T-cell (primary cell): ENCODE data around the gene AKAP6. TPM values are rescaled to one million over a fixed set of nuclear protein-coding genes. Genes with fewer than 3 reads are reported as not detected.
"Not testable (repeated sequence)": the region's sequence is repeated elsewhere in the genome, so short reads cannot be mapped to it uniquely, and the experiment has no call there.

Source experiments
- ATAC-seq, 4 experiments: fragments of 200-7000 bp in 3 of 4; fragments of 150-1000 bp in 1 of 4; cut with Tn5 transposase; replicated peaks in 1 of 4; 1 replicate in 3 of 4; 2 replicates in 1 of 4; pipeline ENCODE4 v1.10.0; 2021; ENCODE audit warnings: moderate library complexity in 3 of 4, mild to moderate bottlenecking in 2 of 4, moderate number of reproducible peaks in 1 of 4
- CTCF ChIA-PET, 2 donors: fragments of 300-600 bp; sonication (Branson Sonifier 250); formaldehyde crosslinking; loops; one replicate each; lab custom pipeline; 2022; ENCODE audit warnings: antibody characterized with exemption in 2 of 2; lab: Charles Lee
- POLR2A ChIA-PET, 2 donors: fragments of 300-600 bp; sonication (Branson Sonifier 250); formaldehyde crosslinking; loops; one replicate each; lab custom pipeline; 2022; ENCODE audit warnings: antibody characterized with exemption in 2 of 2; lab: Charles Lee
- DNase-seq, 35 experiments: peaks; one replicate each; pipeline versions ENCODE4 v3.0.0 to v3.0.0-alpha.2; 2013 to 2023
- H3K27ac ChIP-seq: one replicate; pipeline ENCODE4 v1.5.1; 2013; ENCODE audit warnings: low read length
- H3K27me3 ChIP-seq, 2 experiments: replicated peaks in 1 of 2; 1 replicate in 1 of 2; 2 replicates in 1 of 2; pipeline versions ENCODE4 v1.6.1 to v1.7.0; 2013; ENCODE audit warnings: low read length in 1 of 2, mixed read lengths in 1 of 2; ENCODE audit not compliant: control insufficient read depth in 2 of 2, insufficient read depth in 2 of 2; ENCODE audit errors: extremely low read depth in 1 of 2
- H3K36me3 ChIP-seq, 2 donors: 1 replicate in 1 of 2; 2 replicates in 1 of 2; pipeline versions ENCODE4 v1.6.1 to v1.7.0; 2013; ENCODE audit warnings: low read length in 1 of 2; ENCODE audit not compliant: control insufficient read depth in 2 of 2, insufficient read depth in 1 of 2; ENCODE audit errors: extremely low read depth in 1 of 2
- H3K4me1 ChIP-seq, 2 experiments: 1 replicate in 1 of 2; 2 replicates in 1 of 2; pipeline versions ENCODE4 v1.6.1 to v1.7.0; 2013; ENCODE audit warnings: low read length in 2 of 2, mixed read lengths in 1 of 2; ENCODE audit not compliant: insufficient read depth in 2 of 2, control insufficient read depth in 1 of 2; ENCODE audit errors: extremely low read depth in 1 of 2
- H3K4me3 ChIP-seq, 2 donors: 1 replicate in 1 of 2; 2 replicates in 1 of 2; pipeline versions ENCODE4 v1.5.1 to v1.7.0; 2013; ENCODE audit warnings: mild to moderate bottlenecking in 2 of 2, low read length in 1 of 2, moderate library complexity in 1 of 2; ENCODE audit not compliant: control insufficient read depth in 1 of 2; ENCODE audit errors: extremely low read depth in 1 of 2
- H3K9me3 ChIP-seq: 2 replicates; pipeline ENCODE4 v1.7.0; 2013
- H3K27ac Mint-ChIP-seq, 2 donors: one replicate each; pipeline ENCODE4 v1.8.0; 2020 to 2021; ENCODE audit warnings: mild to moderate bottlenecking in 2 of 2, mixed read lengths in 2 of 2
- H3K27me3 Mint-ChIP-seq, 2 donors: one replicate each; pipeline ENCODE4 v1.8.0; 2021 to 2022; ENCODE audit warnings: mixed read lengths in 2 of 2
- H3K36me3 Mint-ChIP-seq: one replicate; pipeline ENCODE4 v1.8.0; 2021; ENCODE audit warnings: mixed read lengths
- H3K4me1 Mint-ChIP-seq, 3 donors: one replicate each; pipeline ENCODE4 v1.8.0; 2020 to 2022; ENCODE audit warnings: mixed read lengths in 3 of 3, mild to moderate bottlenecking in 1 of 3
- H3K4me3 Mint-ChIP-seq, 3 donors: one replicate each; pipeline ENCODE4 v1.8.0; 2020 to 2022; ENCODE audit warnings: mild to moderate bottlenecking in 3 of 3, mixed read lengths in 3 of 3, moderate library complexity in 3 of 3
- H3K9me3 Mint-ChIP-seq, 3 donors: one replicate each; pipeline ENCODE4 v1.8.0; 2020 to 2022; ENCODE audit warnings: mixed read lengths in 3 of 3
- WGBS: methylation state at CpG from one replicate; pipeline ENCODE4 v1.1.5; 2013; ENCODE audit warnings: missing lambda C conversion rate; ENCODE audit not compliant: insufficient coverage; 5-methylcytosine and 5-hydroxymethylcytosine counted together
- total RNA-seq, 35 experiments: library from RNA in 6 of 35; stranded (reverse) in 6 of 35; fragments of 120-200 nt in 1 of 35; gene quantifications; one replicate each; pipeline versions ENCODE4 v1.2.1 to v1.2.4 and lab custom pipeline; 2013 to 2026

The AKAP6 gene
- total RNA-seq, 5 donors from 2014 or later (not counting 1 experiment from before 2014, with no cell fraction given), result 1.7 to 6.6 (median 2.6) TPM

DNA sequence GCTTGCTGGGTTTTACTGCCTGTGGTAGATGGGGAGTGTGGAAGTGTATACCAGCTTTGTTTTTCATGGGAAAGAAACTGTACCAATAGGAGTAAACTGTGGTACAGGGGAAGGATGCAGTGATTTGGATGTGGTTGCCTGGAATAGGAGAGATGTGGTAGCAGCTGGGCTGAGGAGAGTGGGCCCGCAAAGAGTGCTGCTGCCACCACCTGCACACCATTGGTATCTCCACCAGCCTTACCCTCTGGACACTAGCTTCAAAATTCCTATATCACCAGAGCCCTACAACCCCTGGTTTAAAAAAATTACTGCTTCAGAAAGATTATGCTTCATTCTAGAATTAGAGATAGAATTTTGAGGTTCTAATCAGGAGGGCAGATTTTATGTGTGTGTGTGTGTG, 53.6 kb downstream of the AKAP6 start:
- Mint-ChIP-seq H3K27me3 (no peaks in the 10 kb centered on the region), H3K36me3 (no peaks in the 10 kb centered on the region), H3K4me1 (peaks cover 2 to 7% (median 2%) of the 10 kb centered on the region in 3 donors), H3K4me3 (no peak overlapping the region), H3K9me3 (no peaks in the 10 kb centered on the region), H3K27ac (no peak overlapping the region)
- no peak overlapping the region for H3K4me3 ChIP-seq
- DNase-seq (no peak), ATAC-seq (no peak)
- H3K9me3 ChIP-seq, result no peaks in the 10 kb centered on the region
- POLR2A ChIA-PET, result no interaction called here
- no peaks in the 10 kb centered on the region for H3K36me3 ChIP-seq
- H3K27ac ChIP-seq, result no peak overlapping the region
- no CpG with 5 or more reads among the region's 1 CpG for WGBS
- peaks cover 0 to 2% of the 10 kb centered on the region in 2 experiments for H3K4me1 ChIP-seq
- CTCF ChIA-PET, result interaction anchor here in 1 of 2 donors (0.7 kb wide), 1 partner anchor 1921 kb away, joined by 7 read pairs; no protein-coding TSS in a partner anchor
- no peaks in the 10 kb centered on the region for H3K27me3 ChIP-seq

DNA sequence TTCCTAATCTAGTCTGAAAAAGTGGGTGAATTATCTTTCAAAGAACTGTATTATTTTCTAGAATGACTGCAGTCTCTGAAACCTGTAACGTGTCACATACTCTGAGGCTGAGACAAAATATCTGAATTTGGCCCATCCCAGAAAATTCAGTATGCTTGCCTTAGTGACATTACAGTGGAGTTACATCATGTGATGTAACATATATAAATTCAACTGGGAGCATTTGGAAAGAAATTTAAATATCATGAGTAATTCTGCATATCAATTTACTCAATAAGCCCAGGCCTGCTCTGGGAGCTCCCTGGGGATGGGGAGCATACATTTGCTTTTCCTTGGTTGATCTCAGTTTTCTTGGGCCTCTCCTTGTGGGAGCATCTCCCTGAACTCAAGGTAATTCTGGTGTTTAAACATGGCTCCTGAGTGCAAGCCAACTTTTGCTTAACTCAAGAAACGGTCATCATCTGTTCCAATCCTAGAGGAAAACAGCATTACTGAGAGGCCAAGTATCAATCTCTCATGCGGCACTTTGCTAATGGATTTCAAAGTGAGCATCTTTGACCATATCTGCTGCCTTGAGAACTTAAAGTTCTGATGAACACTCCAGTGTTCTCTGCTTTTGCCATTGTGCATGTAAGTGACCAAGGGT, 54.4 kb downstream of the AKAP6 start:
- H3K4me3 ChIP-seq, result no peak overlapping the region
- 88% methylated on average over 2 of the region's 3 CpGs for WGBS

DNA sequence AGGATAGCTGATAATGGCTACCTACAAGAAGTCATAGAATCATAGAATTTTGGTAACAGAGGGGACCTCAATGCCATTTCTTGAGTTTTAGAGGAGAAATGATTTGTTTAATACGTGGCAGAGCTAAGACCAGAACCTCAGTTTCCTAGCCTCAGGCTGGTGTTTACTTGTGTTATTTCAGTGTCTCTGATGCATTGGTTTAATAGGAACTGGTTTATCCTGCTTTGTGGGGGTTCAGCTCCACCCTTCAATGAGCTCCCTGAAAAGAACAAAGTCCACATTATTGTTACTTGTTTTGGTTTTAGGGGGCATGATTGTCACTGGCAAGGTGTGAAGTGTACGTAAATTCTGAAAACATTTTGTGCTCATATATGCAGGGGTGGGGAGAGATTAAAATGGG, 55.4 kb downstream of the AKAP6 start:
- ChIA-PET CTCF (interaction anchor here in 1 of 2 donors (0.6 kb wide), 1 partner anchor 200 kb away, joined by 3 read pairs; no protein-coding TSS in a partner anchor), POLR2A (no interaction called here)
- Histone ChIP-seq H3K4me1 (no peaks in the 10 kb centered on the region), H3K36me3 (no peaks in the 10 kb centered on the region), H3K27me3 (no peaks in the 10 kb centered on the region), H3K4me3 (no peak overlapping the region), H3K9me3 (no peaks in the 10 kb centered on the region), H3K27ac (no peak overlapping the region)
- Mint-ChIP-seq H3K36me3 (no peaks in the 10 kb centered on the region), H3K27ac (no peak overlapping the region), H3K4me1 (peaks cover under 1 to 2% (median under 1%) of the 10 kb centered on the region in 3 donors), H3K4me3 (no peak overlapping the region), H3K9me3 (peaks cover 0 to 9% (median 0%) of the 10 kb centered on the region in 3 donors), H3K27me3 (no peaks in the 10 kb centered on the region)
- ATAC-seq, result no peak
- no peak for DNase-seq
- 75% methylated on average over 2 of the region's 2 CpGs for WGBS

More for the DNA sequence above, 54.4 kb downstream of the AKAP6 start:
- ATAC-seq (no peak), DNase-seq (no peak)
- H3K27ac ChIP-seq, result no peak overlapping the region
- Mint-ChIP-seq H3K4me1 (peaks cover 2 to 7% (median 2%) of the 10 kb centered on the region in 3 donors), H3K27ac (no peak overlapping the region), H3K4me3 (no peak overlapping the region), H3K36me3 (no peaks in the 10 kb centered on the region), H3K9me3 (peaks cover 0 to 3% (median 0%) of the 10 kb centered on the region in 3 donors), H3K27me3 (no peaks in the 10 kb centered on the region)
- no peaks in the 10 kb centered on the region for H3K9me3 ChIP-seq
- no peaks in the 10 kb centered on the region for H3K36me3 ChIP-seq
- H3K27me3 ChIP-seq, result no peaks in the 10 kb centered on the region
- ChIA-PET POLR2A (no interaction called here), CTCF (no interaction called here)
- H3K4me1 ChIP-seq, result peaks cover 0 to 2% of the 10 kb centered on the region in 2 experiments

DNA sequence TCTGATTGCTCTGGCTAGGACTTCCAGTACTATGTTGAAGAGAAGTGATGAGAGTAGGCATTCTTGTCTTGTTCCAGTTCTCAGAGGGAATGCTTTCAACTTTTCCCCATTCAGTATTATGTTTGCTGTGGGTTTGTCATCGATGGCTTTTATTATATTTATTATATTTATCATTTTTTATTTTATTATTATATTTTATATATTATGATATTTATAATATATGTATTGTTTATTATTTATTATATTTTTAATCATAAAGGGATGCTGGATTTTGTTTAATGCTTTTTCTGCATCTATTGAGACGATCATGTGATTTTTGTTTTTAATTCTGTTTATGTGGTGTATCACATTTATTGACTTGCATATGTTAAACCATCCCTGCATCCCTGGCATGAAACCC, 58.2 kb downstream of the AKAP6 start:
- H3K9me3 ChIP-seq, ATAC-seq, H3K4me1 ChIP-seq, H3K36me3 Mint-ChIP-seq, H3K4me3 ChIP-seq, H3K27ac Mint-ChIP-seq, H3K4me3 Mint-ChIP-seq, CTCF ChIA-PET, H3K4me1 Mint-ChIP-seq, H3K27me3 ChIP-seq, H3K27me3 Mint-ChIP-seq, H3K36me3 ChIP-seq, POLR2A ChIA-PET, DNase-seq, H3K27ac ChIP-seq: not testable (repeated sequence)
- WGBS, result no CpG with 5 or more reads among the region's 2 CpGs
- H3K9me3 Mint-ChIP-seq, result peaks cover 0 to 17% (median 6%) of the 10 kb centered on the region in 3 donors

DNA sequence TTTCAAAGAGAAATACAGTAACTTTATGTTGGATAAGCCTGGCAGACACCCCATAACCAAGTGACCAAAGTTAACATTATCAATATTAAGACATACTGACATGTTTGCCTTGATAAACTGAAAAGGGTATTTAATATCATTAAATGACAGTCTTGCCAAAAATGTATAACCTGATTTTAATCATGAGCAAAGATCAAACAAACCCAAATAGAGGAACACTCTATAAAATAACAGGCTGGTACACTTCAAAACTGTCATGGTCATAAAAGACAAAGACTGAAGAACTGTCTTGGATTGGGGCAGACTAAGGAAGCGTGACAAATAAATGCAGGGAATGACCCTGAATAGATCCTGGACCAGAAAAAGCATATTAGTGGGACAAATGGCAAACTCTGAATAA, 64.0 kb downstream of the AKAP6 start:
- Histone ChIP-seq H3K9me3 (no peaks in the 10 kb centered on the region), H3K27ac (no peak overlapping the region), H3K4me1 (no peaks in the 10 kb centered on the region), H3K27me3 (no peaks in the 10 kb centered on the region), H3K4me3 (no peak overlapping the region), H3K36me3 (no peaks in the 10 kb centered on the region)
- Mint-ChIP-seq H3K27ac (no peak overlapping the region), H3K4me1 (no peaks in the 10 kb centered on the region), H3K27me3 (peaks cover 5 to 10% of the 10 kb centered on the region in 2 donors), H3K4me3 (no peak overlapping the region), H3K9me3 (peaks cover 0 to 14% (median 6%) of the 10 kb centered on the region in 3 donors), H3K36me3 (no peaks in the 10 kb centered on the region)
- ChIA-PET POLR2A (no interaction called here), CTCF (no interaction called here)
- DNase-seq, result no peak
- ATAC-seq, result no peak
- WGBS, result 55% methylated on average over 1 of the region's 1 CpG

DNA sequence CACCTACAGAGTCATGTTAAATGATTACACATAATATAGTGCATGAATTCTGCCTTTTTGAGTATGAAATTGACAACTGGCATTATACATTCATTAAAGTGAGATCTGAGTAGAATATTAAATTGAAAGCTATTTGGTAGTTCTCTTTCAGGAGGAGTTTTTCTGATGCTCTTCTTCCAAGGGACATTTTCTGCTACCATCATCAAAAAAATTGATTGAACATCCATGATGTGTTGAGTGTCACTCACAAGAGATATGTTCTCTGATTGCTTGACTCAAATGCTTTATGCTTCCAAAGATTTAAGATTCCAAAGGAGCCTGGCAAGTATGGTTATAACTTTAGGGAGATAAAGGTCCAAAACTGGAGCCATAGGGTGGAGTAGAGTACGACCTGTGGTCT, 64.9 kb downstream of the AKAP6 start:
- peaks cover 0 to 10% (median 6%) of the 10 kb centered on the region in 3 donors for H3K9me3 Mint-ChIP-seq
- H3K9me3 ChIP-seq, result no peaks in the 10 kb centered on the region
- H3K4me1 Mint-ChIP-seq, result no peaks in the 10 kb centered on the region
- H3K36me3 ChIP-seq, result no peaks in the 10 kb centered on the region
- H3K27ac ChIP-seq, result no peak overlapping the region
- H3K4me3 ChIP-seq, result no peak overlapping the region
- H3K27me3 ChIP-seq, result no peaks in the 10 kb centered on the region
- H3K4me3 Mint-ChIP-seq, result no peak overlapping the region
- no peaks in the 10 kb centered on the region for H3K36me3 Mint-ChIP-seq
- H3K27ac Mint-ChIP-seq, result no peak overlapping the region
- 60% methylated on average over 1 of the region's 1 CpG for WGBS
- peaks cover 5 to 10% of the 10 kb centered on the region in 2 donors for H3K27me3 Mint-ChIP-seq
- DNase-seq, result no peak
- ATAC-seq, result no peak
- ChIA-PET CTCF (interaction anchor here in 1 of 2 donors (0.7 kb wide), 1 partner anchor 133 kb away, joined by 3 read pairs; no protein-coding TSS in a partner anchor), POLR2A (no interaction called here)
- H3K4me1 ChIP-seq, result no peaks in the 10 kb centered on the region
